Endothelial cell (in vitro differentiated cells): ENCODE measurements around the gene TRIM3. TPM values are rescaled to one million over a fixed set of nuclear protein-coding genes. Genes with fewer than 3 reads are reported as not detected.

Experiments
- DNase-seq: peaks from one replicate; pipeline ENCODE4 v3.0.0; 2021; ENCODE audit warnings: low spot score
- H3K27ac Mint-ChIP-seq: one replicate; pipeline ENCODE4 v1.8.0; 2021; ENCODE audit warnings: mixed read lengths, inconsistent platforms; ENCODE audit not compliant: unreplicated experiment
- H3K27me3 Mint-ChIP-seq: one replicate; pipeline ENCODE4 v1.8.0; 2021; ENCODE audit warnings: mild to moderate bottlenecking, moderate library complexity, mixed read lengths, inconsistent platforms; ENCODE audit not compliant: unreplicated experiment
- H3K36me3 Mint-ChIP-seq: one replicate; pipeline ENCODE4 v1.8.0; 2021; ENCODE audit warnings: mild to moderate bottlenecking, low read depth, mixed read lengths, inconsistent platforms; ENCODE audit not compliant: unreplicated experiment
- H3K4me1 Mint-ChIP-seq: one replicate; pipeline ENCODE4 v1.8.0; 2021; ENCODE audit warnings: mild to moderate bottlenecking, mixed read lengths, inconsistent platforms; ENCODE audit not compliant: unreplicated experiment
- H3K4me3 Mint-ChIP-seq: one replicate; pipeline ENCODE4 v1.8.0; 2021; ENCODE audit warnings: mild to moderate bottlenecking, mixed read lengths, inconsistent platforms; ENCODE audit not compliant: unreplicated experiment
- H3K9me3 Mint-ChIP-seq: one replicate; pipeline ENCODE4 v1.8.0; 2021; ENCODE audit warnings: mixed read lengths, inconsistent platforms; ENCODE audit not compliant: unreplicated experiment
- CTCF ChIP-seq: fragments of 200-600 bp; sonication (generic); IDR thresholded peaks from one replicate; pipeline ENCODE4 v1.5.0; 2021; ENCODE audit warnings: antibody characterized with exemption; ENCODE audit not compliant: unreplicated experiment
- total RNA-seq: library from RNA; stranded (reverse); fragmentation: NEBNext Ultra II Directional; extraction: Animal tissue kit (Norgen Biotek cat#: 25700); gene quantifications from one replicate; pipeline ENCODE4 v1.2.1, GENCODE V29; 2021; ENCODE audit not compliant: unreplicated experiment

Gene TRIM3
- total RNA-seq, 1 donor from 2014 or later: 26.0 TPM

GRCh38 chr11:6459099-6459450, 14.7 kb downstream of the TRIM3 start:
- Mint-ChIP-seq H3K4me1 (no peaks in the 10 kb centered on the region), H3K4me3 (no peak overlapping the region), H3K36me3 (peaks cover 29% of the 10 kb centered on the region), H3K27me3 (peaks cover 3% of the 10 kb centered on the region), H3K27ac (no peak overlapping the region), H3K9me3 (no peaks in the 10 kb centered on the region)
- no peak for DNase-seq
- TF ChIP-seq CTCF: no peak

GRCh38 chr11:6458352-6459098, 15.2 kb downstream of the TRIM3 start:
- peak overlapping the region; percentile 25 for H3K27ac Mint-ChIP-seq
- peaks cover 3% of the 10 kb centered on the region for H3K27me3 Mint-ChIP-seq

GRCh38 chr11:6457581-6458320, 16.0 kb downstream of the TRIM3 start:
- H3K4me1 Mint-ChIP-seq: no peaks in the 10 kb centered on the region
- no peak overlapping the region for H3K4me3 Mint-ChIP-seq
- H3K9me3 Mint-ChIP-seq: no peaks in the 10 kb centered on the region
- peaks cover 3% of the 10 kb centered on the region for H3K27me3 Mint-ChIP-seq
- peaks cover 23% of the 10 kb centered on the region for H3K36me3 Mint-ChIP-seq
- TF ChIP-seq CTCF: no peak
- DNase-seq: no peak
- no peak overlapping the region for H3K27ac Mint-ChIP-seq

More at GRCh38 chr11:6458352-6459098, 15.2 kb downstream of the TRIM3 start:
- TF ChIP-seq CTCF: no peak
- no peak for DNase-seq
- Mint-ChIP-seq H3K36me3 (peaks cover 26% of the 10 kb centered on the region), H3K9me3 (no peaks in the 10 kb centered on the region), H3K4me3 (no peak overlapping the region), H3K4me1 (no peaks in the 10 kb centered on the region)

GRCh38 chr11:6456361-6457073, 17.2 kb downstream of the TRIM3 start:
- TF ChIP-seq CTCF: no peak

More at GRCh38 chr11:6456361-6457073, 17.2 kb downstream of the TRIM3 start:
- Mint-ChIP-seq H3K4me3 (no peak overlapping the region), H3K36me3 (peaks cover 23% of the 10 kb centered on the region), H3K9me3 (no peaks in the 10 kb centered on the region), H3K27ac (no peak overlapping the region), H3K27me3 (peaks cover 4% of the 10 kb centered on the region), H3K4me1 (no peaks in the 10 kb centered on the region)
- DNase-seq: no peak
